ENCODE data around the gene SAMD4B. TPM values are rescaled to one million over a fixed set of nuclear protein-coding genes. Genes with fewer than 3 reads are reported as not detected.
A peak's percentile ranks its signal among the peaks of the same experiment; 100 is the strongest.

Gene SAMD4B
- total and polyA plus RNA-seq, 10 of the 15 experiments (the other 5 are each of a cell fraction or from before 2014, with no cell fraction given), result 2.4 to 43.3 (median 23.9) TPM

DNA sequence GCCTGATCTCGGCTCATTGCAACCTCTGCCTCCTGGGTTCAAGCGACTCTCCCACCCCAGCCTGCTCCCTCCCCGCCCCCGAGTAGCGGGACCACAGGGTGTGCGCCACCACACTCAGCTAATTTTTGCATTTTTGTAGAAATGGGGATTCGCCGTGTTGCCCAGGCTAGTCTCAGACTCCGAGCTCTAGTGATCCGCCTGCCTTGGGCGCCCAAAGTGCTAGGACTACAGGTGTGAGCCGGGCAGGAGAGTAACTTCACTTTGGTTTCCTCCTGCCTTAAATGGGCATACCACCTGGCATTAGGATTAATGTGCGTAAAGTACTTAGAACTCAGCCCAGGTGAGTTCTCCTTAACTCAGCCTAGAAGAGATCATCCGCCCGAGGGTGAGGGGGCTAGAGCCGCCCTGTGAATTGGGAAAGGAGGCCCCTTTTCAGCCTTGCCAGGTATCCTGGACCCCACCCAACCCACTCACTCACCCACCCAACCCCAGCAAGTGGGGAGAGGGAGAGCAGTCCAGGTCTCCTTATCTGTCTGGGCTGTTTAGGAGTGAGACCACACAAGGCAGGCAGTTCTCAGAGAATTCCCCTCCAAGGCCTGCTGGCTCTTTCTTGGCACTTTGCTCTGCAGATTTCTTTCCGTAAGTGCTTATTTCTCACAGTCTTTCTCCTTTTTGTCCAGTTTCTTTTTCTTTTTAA lies 63.2 kb downstream of the SAMD4B start:
- RAD21 ChIA-PET (ENCODE audit: unreplicated experiment), result interaction anchor here (1.6 to 4.5 kb wide), 2 partner anchors 8 to 15 kb away, joined by 4 to 37 read pairs; partner anchors contain the start of genes MED29 and PAF1
- POLR2A ChIA-PET, result interaction anchor here (0.6 to 1.9 kb wide), 6 partner anchors 8 to 769 kb away, joined by 3 to 7 read pairs (median 4); partner anchors contain the start of genes MRPS12 and RPS16
- in situ Hi-C loops (cut with MboI) (no loop called here), intact Hi-C loops (cut with micrococcal nuclease; ENCODE audit: unreplicated experiment) (loop anchor here (10.0 kb wide), 1 partner anchor 431 kb away; the partner anchor contains the start of gene FBXO17)
- peak overlapping the region; percentile 70; the same call in 1 of the 2 replicates for H3K9ac ChIP-seq (ENCODE audit: control insufficient read depth, insufficient read depth, low read length)
- peaks cover 48% of the 10 kb centered on the region for H3K4me1 ChIP-seq (ENCODE audit: control insufficient read depth, insufficient read depth, low read length)
- H3K27ac ChIP-seq (ENCODE audit: control insufficient read depth, insufficient read depth), result peak overlapping the region; percentile 100
- H3K79me2 ChIP-seq (ENCODE audit: control insufficient read depth, insufficient read depth, low read length), result peaks cover 61% of the 10 kb centered on the region
- 26% methylated on average over 15 of the region's 17 CpGs for WGBS (ENCODE audit: insufficient coverage, insufficient replicate concordance, low lambda C conversion rate, missing lambda C conversion rate)
- BruUV-seq (replicated peaks), result no TSS peak
- ATAC-seq (no peak), DNase-seq (ENCODE audit: low read depth, low spot score) (no peak), FAIRE-seq (no peak)
- H3K27me3 ChIP-seq (replicated peaks in 1 of 2; ENCODE audit: control insufficient read depth in 2 of 2, insufficient read depth in 2 of 2, low read length in 1 of 2), result no peaks in the 10 kb centered on the region
- H2AFZ ChIP-seq (ENCODE audit: control insufficient read depth, low read depth, low read length), result no peak overlapping the region
- no peak for TF ChIP-seq TARDBP (IDR thresholded peaks at IDR 0.05; ENCODE audit: borderline replicate concordance)
- TF ChIP-seq SRF (IDR thresholded peaks at IDR 0.05; ENCODE audit: low read depth in 2 of 2, low read length in 2 of 2), result peak; percentile 79 to 82; a peak in 3 of 4 replicates
- H3K4me2 ChIP-seq (ENCODE audit: control insufficient read depth, insufficient read depth), result peak overlapping the region; percentile 100
- H3K36me3 ChIP-seq (ENCODE audit: control insufficient read depth in 2 of 2, insufficient read depth in 2 of 2, low read length in 1 of 2), result peaks cover 2 to 6% of the 10 kb centered on the region in 2 experiments; a peak in 2 of 4 replicates
- no peaks in the 10 kb centered on the region for H3K9me3 ChIP-seq (replicated peaks; ENCODE audit: control insufficient read depth, insufficient read depth, low read length)
- no peaks in the 10 kb centered on the region for H4K20me1 ChIP-seq (ENCODE audit: control insufficient read depth, insufficient read depth)
- SMC1A ChIA-PET (ENCODE audit: uncharacterized antibody, unreplicated experiment), result no interaction called here
- CTCF ChIA-PET, result interaction anchor here (1.1 kb wide), 1 partner anchor 9 kb away, joined by 4 read pairs; no protein-coding TSS in a partner anchor
- peak overlapping the region; percentile 98 for H3K4me3 ChIP-seq

DNA sequence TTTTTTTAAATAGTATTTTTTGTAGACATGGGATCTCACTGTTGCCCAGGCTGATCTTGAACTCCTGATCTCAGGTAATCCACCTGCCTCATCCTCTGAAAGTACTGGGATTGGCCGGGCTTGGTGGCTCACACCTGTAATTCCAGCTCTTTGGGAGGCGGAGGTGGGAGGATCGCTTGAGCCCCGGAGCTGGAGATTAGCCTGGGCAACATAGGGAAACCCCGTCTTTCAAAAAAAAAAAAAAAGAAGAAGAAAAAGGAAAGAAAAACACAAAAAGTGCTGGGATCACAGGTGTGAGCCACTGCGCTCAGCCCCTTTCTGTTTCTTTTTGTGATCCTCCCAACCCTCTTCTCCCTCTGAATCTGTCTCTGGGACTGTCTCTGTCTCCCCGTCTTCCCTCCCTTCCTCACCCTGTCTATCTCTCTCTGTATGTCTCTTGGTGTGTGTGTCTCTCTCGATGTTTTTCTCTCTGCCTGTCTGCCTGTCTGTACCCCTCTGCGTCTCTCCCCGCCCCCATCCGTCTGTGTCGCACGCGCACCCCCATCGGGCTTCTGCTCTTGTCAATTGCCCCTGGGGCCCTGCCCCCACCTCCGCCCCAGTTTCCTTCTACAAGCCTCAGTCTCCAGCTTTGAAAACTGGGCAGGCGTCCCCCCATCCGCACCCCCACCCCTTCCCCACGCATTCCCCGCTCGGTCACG lies 63.9 kb downstream of the SAMD4B start:
- BruUV-seq (replicated peaks), result no TSS peak
- peak overlapping the region; percentile 92 for H3K4me2 ChIP-seq (ENCODE audit: control insufficient read depth, insufficient read depth)
- no peaks in the 10 kb centered on the region for H3K27me3 ChIP-seq (replicated peaks in 1 of 2; ENCODE audit: control insufficient read depth in 2 of 2, insufficient read depth in 2 of 2, low read length in 1 of 2)
- H3K4me1 ChIP-seq (ENCODE audit: control insufficient read depth, insufficient read depth, low read length), result peaks cover 48% of the 10 kb centered on the region
- FAIRE-seq (no peak), ATAC-seq (no peak; the same call in 1 of the 3 replicates), DNase-seq (ENCODE audit: low read depth, low spot score) (no peak)
- H3K27ac ChIP-seq (ENCODE audit: control insufficient read depth, insufficient read depth), result peak overlapping the region; percentile 100
- no peaks in the 10 kb centered on the region for H3K9me3 ChIP-seq (replicated peaks; ENCODE audit: control insufficient read depth, insufficient read depth, low read length)
- CTCF ChIA-PET, result interaction anchor here (0.8 kb wide), 1 partner anchor 8 kb away, joined by 4 read pairs; no protein-coding TSS in a partner anchor
- H3K9ac ChIP-seq (ENCODE audit: control insufficient read depth, insufficient read depth, low read length), result peak overlapping the region; percentile 70
- RAD21 ChIA-PET (ENCODE audit: unreplicated experiment), result interaction anchor here (0.9 to 4.5 kb wide), 2 partner anchors 8 to 71 kb away, joined by 4 to 37 read pairs; no protein-coding TSS in a partner anchor
- POLR2A ChIA-PET, result interaction anchor here (0.6 to 3.9 kb wide), 7 partner anchors 9 to 1930 kb away, joined by 3 to 39 read pairs (median 5); partner anchors contain the start of genes MED29, PAF1 and RPS16
- H3K4me3 ChIP-seq, result peak overlapping the region; percentile 98
- H3K36me3 ChIP-seq (ENCODE audit: control insufficient read depth in 2 of 2, insufficient read depth in 2 of 2, low read length in 1 of 2), result peaks cover 2 to 6% of the 10 kb centered on the region in 2 experiments; a peak in 2 of 4 replicates
- no peak overlapping the region for H2AFZ ChIP-seq (ENCODE audit: control insufficient read depth, low read depth, low read length)
- SMC1A ChIA-PET (ENCODE audit: uncharacterized antibody, unreplicated experiment), result interaction anchor here (1.1 kb wide), 1 partner anchor 8 kb away, joined by 3 read pairs; no protein-coding TSS in a partner anchor
- 2% methylated on average over 21 of the region's 22 CpGs for WGBS (ENCODE audit: insufficient coverage, insufficient replicate concordance, low lambda C conversion rate, missing lambda C conversion rate)
- H3K79me2 ChIP-seq (ENCODE audit: control insufficient read depth, insufficient read depth, low read length), result peaks cover 62% of the 10 kb centered on the region
- intact Hi-C loops (cut with micrococcal nuclease; ENCODE audit: unreplicated experiment) (loop anchor here (10.0 kb wide), 1 partner anchor 431 kb away; the partner anchor contains the start of gene FBXO17), in situ Hi-C loops (cut with MboI) (no loop called here)
- H4K20me1 ChIP-seq (ENCODE audit: control insufficient read depth, insufficient read depth), result no peaks in the 10 kb centered on the region
- TF ChIP-seq MXI1 (IDR thresholded peaks at IDR 0.05; ENCODE audit: low read depth, low read length) (0 out of 2 replicates have a peak, but pooled peaks have one; percentile 6), RB1 (IDR thresholded peaks at IDR 0.05; ENCODE audit: borderline replicate concordance) (peak; percentile 61; the same call in 1 of the 2 replicates), LARP7 (IDR thresholded peaks at IDR 0.05) (no peak), SREBF1 (IDR thresholded peaks at IDR 0.05; ENCODE audit: low read length) (no peak), SMAD1 (IDR thresholded peaks at IDR 0.05; ENCODE audit: low read depth, partially characterized antibody) (peak; percentile 65), TCF12 (IDR thresholded peaks at IDR 0.05; ENCODE audit: low read depth, low read length) (0 out of 2 replicates have a peak, but pooled peaks have one; percentile 37), BHLHE40 (IDR thresholded peaks at IDR 0.05; ENCODE audit: borderline replicate concordance in 1 of 2, low read depth in 2 of 2, low read length in 1 of 2) (peak; percentile 69 to 70; a peak in 3 of 4 replicates), ATF2 (IDR thresholded peaks at IDR 0.05; ENCODE audit: low read length) (no peak)
